ENCODE measurements around the gene LTO1.

GRCh38 chr11:69624293-69624692 lies 50.9 kb downstream of the LTO1 start:
- TF ChIP-seq CTCF (IDR thresholded peaks at IDR 0.05) (no peak), ZFX (IDR thresholded peaks at IDR 0.05; ENCODE audit: borderline replicate concordance) (no peak)
